Heart right ventricle (tissue), 16 donors: ENCODE measurements around the gene TTLL11. TPM values are rescaled to one million over a fixed set of nuclear protein-coding genes. Genes with fewer than 3 reads are reported as not detected.

Experiments
- ATAC-seq, 8 donors: fragments of 200-7000 bp; cut with Tn5 transposase; one replicate each; pipeline ENCODE4 v1.9.1; 2020; ENCODE audit warnings: mild to moderate bottlenecking in 8 of 8, moderate library complexity in 8 of 8, moderate number of reproducible peaks in 1 of 8
- DNase-seq, 2 donors: peaks; one replicate each; pipeline ENCODE4 v3.0.0-alpha.2; 2020
- H3K27ac ChIP-seq, 10 donors: fragments of 200-600 bp; sonication (generic) in 2 of 10; one replicate each; pipeline versions ENCODE4 v1.5.0 to v1.8.0; 2020 to 2022; ENCODE audit warnings: mild to moderate bottlenecking in 3 of 10
- H3K27me3 ChIP-seq, 7 donors: fragments of 200-600 bp; one replicate each; pipeline ENCODE4 v1.8.0; 2021 to 2022; ENCODE audit warnings: mild to moderate bottlenecking in 2 of 7
- H3K36me3 ChIP-seq, 9 donors: fragments of 200-600 bp; sonication (generic) in 1 of 9; one replicate each; pipeline versions ENCODE4 v1.5.0 to v1.8.0; 2020 to 2022; ENCODE audit warnings: mild to moderate bottlenecking in 2 of 9
- H3K4me1 ChIP-seq, 9 donors: fragments of 200-600 bp; sonication (generic) in 1 of 9; one replicate each; pipeline versions ENCODE4 v1.5.0 to v1.8.0; 2020 to 2022; ENCODE audit warnings: mild to moderate bottlenecking in 4 of 9
- H3K4me3 ChIP-seq, 10 donors: fragments of 200-600 bp; sonication (generic) in 2 of 10; one replicate each; pipeline versions ENCODE4 v1.5.0 to v1.8.0; 2020 to 2022; ENCODE audit warnings: mild to moderate bottlenecking in 7 of 10, moderate library complexity in 2 of 10
- H3K9me3 ChIP-seq, 11 donors: fragments of 200-600 bp in 10 of 11; sonication (generic) in 2 of 11; one replicate each; pipeline versions ENCODE4 v1.5.0 to v1.8.0; 2013 to 2022; ENCODE audit warnings: mild to moderate bottlenecking in 2 of 11, control low read depth in 1 of 11, moderate library complexity in 1 of 11
- WGBS, 2 donors: extraction: QIAGEN DNeasy Blood & Tissue Kit; methylation state at CpG; one replicate each; pipeline ENCODE4 v1.1.7; 2013; ENCODE audit warnings: inconsistent platforms in 1 of 2; 5-methylcytosine and 5-hydroxymethylcytosine counted together
- intact Hi-C, 10 donors: fragments of 100-400 bp; cut with DNase I; formaldehyde crosslinking; loops; one replicate each; pipeline versions ENCODE4 v1.11.1 to v1.14.2; 2022
- polyA plus RNA-seq, 2 donors: library from polyadenylated mRNA; stranded (reverse); fragments of 200-250 nt; gene quantifications; one replicate each; pipeline ENCODE4 v1.2.3, GENCODE V29; 2013
- total RNA-seq, 10 donors: library from RNA; stranded (reverse); fragmentation: NEBNext Ultra II Directional in 3 of 10; extraction: Animal tissue kit (Norgen Biotek cat#: 25700) in 3 of 10; gene quantifications; one replicate each; pipeline versions ENCODE4 v1.2.1 to v1.2.4, GENCODE V29; 2021 to 2023
- TF ChIP-seq, protein P1 (sequence below), 9 donors: fragments of 200-600 bp; sonication (generic) in 2 of 9; IDR thresholded peaks; one replicate each; pipeline versions ENCODE4 v1.5.0 to v1.8.0; 2021 to 2022; ENCODE audit warnings: antibody characterized with exemption in 9 of 9, mild to moderate bottlenecking in 5 of 9, moderate library complexity in 1 of 9
- donor health status: Arrhythmogenic right ventricular cardiomyopathy.
- donor health status: ischemic (EF 13 %, LVEDD 7.1; RV severe dilation, severe dysfunction).
- donor health status: healthy with polysubstance abuse.
- donor health status: DM: no; HTN: yes; CAD: no.
- donor health status: DM: no; HTN: no; CAD: no.
- donor health status: ischemic (EF 25% LVEDD 6.9; RV normal size, moderate dysfunction).
- donor health status: ischemic (EF 25% LVEDD 5.7; RV mildly dilated, moderate dysfunction).
- donor health status: healthy.
- donor health status: DM: yes; HTN: yes; CAD: no.
- donor health status: Ischemic cardiomyopathy.
- donor health status: ischemic (EF 35%, LVEDD 5.7; RV mildly dilated, moderate dysfunction).
- donor health status: nonischemic (EF 11% LVEDD 7.7; RV severe dilation, severe dysfunction).
- donor health status: DM: yes; HTN: yes; CAD: no.
- donor health status: PGD.
- donor health status: ischemic (EF 29% LVEDD 5.4; RV normal size, mild dysfunction).
- donor health status: nonischemic (EF 23%, LVEDD 6.1; RV moderate dilation, normal function).

Gene TTLL11
- total and polyA plus RNA-seq, 12 donors: 2.6 to 8.7 (median 5.8) TPM

GRCh38 chr9:121825031-121825691, 267.9 kb downstream of the TTLL11 start:
- ATAC-seq: peak in 1 of 8 donors; percentile 29
- 75 to 80% methylated on average over 12 of the region's 12 CpGs for WGBS, 2 donors
- no peaks in the 10 kb centered on the region for H3K9me3 ChIP-seq
- H3K36me3 ChIP-seq: no peaks in the 10 kb centered on the region
- TF ChIP-seq, protein P1, sequence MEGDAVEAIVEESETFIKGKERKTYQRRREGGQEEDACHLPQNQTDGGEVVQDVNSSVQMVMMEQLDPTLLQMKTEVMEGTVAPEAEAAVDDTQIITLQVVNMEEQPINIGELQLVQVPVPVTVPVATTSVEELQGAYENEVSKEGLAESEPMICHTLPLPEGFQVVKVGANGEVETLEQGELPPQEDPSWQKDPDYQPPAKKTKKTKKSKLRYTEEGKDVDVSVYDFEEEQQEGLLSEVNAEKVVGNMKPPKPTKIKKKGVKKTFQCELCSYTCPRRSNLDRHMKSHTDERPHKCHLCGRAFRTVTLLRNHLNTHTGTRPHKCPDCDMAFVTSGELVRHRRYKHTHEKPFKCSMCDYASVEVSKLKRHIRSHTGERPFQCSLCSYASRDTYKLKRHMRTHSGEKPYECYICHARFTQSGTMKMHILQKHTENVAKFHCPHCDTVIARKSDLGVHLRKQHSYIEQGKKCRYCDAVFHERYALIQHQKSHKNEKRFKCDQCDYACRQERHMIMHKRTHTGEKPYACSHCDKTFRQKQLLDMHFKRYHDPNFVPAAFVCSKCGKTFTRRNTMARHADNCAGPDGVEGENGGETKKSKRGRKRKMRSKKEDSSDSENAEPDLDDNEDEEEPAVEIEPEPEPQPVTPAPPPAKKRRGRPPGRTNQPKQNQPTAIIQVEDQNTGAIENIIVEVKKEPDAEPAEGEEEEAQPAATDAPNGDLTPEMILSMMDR (IDR thresholded peaks at IDR 0.05): no peak
- DNase-seq: no peak
- H3K4me3 ChIP-seq: no peak overlapping the region
- H3K27me3 ChIP-seq: no peaks in the 10 kb centered on the region
- H3K27ac ChIP-seq: no peak overlapping the region
- intact Hi-C loops: loop anchor here in 2 of 10 donors (10.0 kb wide), 2 partner anchors 60 to 1550 kb away; no protein-coding TSS in a partner anchor
- H3K4me1 ChIP-seq: peaks cover 0 to 16% (median 4%) of the 10 kb centered on the region in 9 donors

- 80 to 86% methylated on average over 4 of the region's 4 CpGs for WGBS, 2 donors
These were observed 268.5 kb downstream of the TTLL11 start for GRCh38 chr9:121824651-121825030.

GRCh38 chr9:121823451-121824169, 269.5 kb downstream of the TTLL11 start:
- 96% methylated on average over 13 of the region's 13 CpGs for WGBS, 2 donors
- DNase-seq: no peak
- Histone ChIP-seq H3K4me3 (no peak overlapping the region), H3K27me3 (no peaks in the 10 kb centered on the region), H3K4me1 (peaks cover 0 to 26% (median 7%) of the 10 kb centered on the region in 9 donors), H3K9me3 (no peaks in the 10 kb centered on the region), H3K36me3 (no peaks in the 10 kb centered on the region), H3K27ac (no peak overlapping the region)
- intact Hi-C loops: loop anchor here in 2 of 10 donors (10.0 kb wide), 2 partner anchors 61 to 1551 kb away; no protein-coding TSS in a partner anchor
- TF ChIP-seq, protein P1 (IDR thresholded peaks at IDR 0.05): no peak
- ATAC-seq: no peak

More at GRCh38 chr9:121824651-121825030, 268.5 kb downstream of the TTLL11 start:
- no peak overlapping the region for H3K4me3 ChIP-seq
- no peaks in the 10 kb centered on the region for H3K27me3 ChIP-seq
- peaks cover 0 to 21% (median 7%) of the 10 kb centered on the region in 9 donors for H3K4me1 ChIP-seq
- intact Hi-C loops: loop anchor here in 2 of 10 donors (10.0 kb wide), 2 partner anchors 60 to 1550 kb away; no protein-coding TSS in a partner anchor
- H3K36me3 ChIP-seq: no peaks in the 10 kb centered on the region
- no peak for ATAC-seq
- no peak overlapping the region for H3K27ac ChIP-seq
- TF ChIP-seq, protein P1 (IDR thresholded peaks at IDR 0.05): no peak
- H3K9me3 ChIP-seq: no peaks in the 10 kb centered on the region
- no peak for DNase-seq
